GM19240 (cell line): ENCODE results near the gene PLBD1.

Experiments used
- DNase-seq: peaks from one replicate; pipeline ENCODE4 v3.0.0; 2011; ENCODE audit warnings: low spot score; ENCODE audit not compliant: insufficient read length

The PLBD1 gene

GRCh38 chr12:14570231-14570630 is 2.5 kb upstream of the PLBD1 start:
- DNase-seq = no peak

GRCh38 chr12:14564336-14564959 is 3.2 kb downstream of the PLBD1 start:
- DNase-seq = no peak

GRCh38 chr12:14563046-14563445 is 4.6 kb downstream of the PLBD1 start:
- DNase-seq = no peak

GRCh38 chr12:14562279-14562678 is 5.4 kb downstream of the PLBD1 start:
- DNase-seq = no peak

GRCh38 chr12:14561677-14562238 is 5.9 kb downstream of the PLBD1 start:
- no peak for DNase-seq

GRCh38 chr12:14560904-14561574 is 6.6 kb downstream of the PLBD1 start:
- no peak for DNase-seq

GRCh38 chr12:14558473-14558959 is 9.2 kb downstream of the PLBD1 start:
- DNase-seq = no peak

- no peak for DNase-seq
Observed at GRCh38 chr12:14557966-14558365, 9.7 kb downstream of the PLBD1 start.

GRCh38 chr12:14554281-14555007 is 13.2 kb downstream of the PLBD1 start:
- DNase-seq = no peak

- DNase-seq = no peak
Observed at GRCh38 chr12:14548609-14549008, 19.1 kb downstream of the PLBD1 start.

- DNase-seq = no peak
Observed at GRCh38 chr12:14547571-14547970, 20.1 kb downstream of the PLBD1 start.

- DNase-seq = no peak
Observed at GRCh38 chr12:14545144-14546124, 22.2 kb downstream of the PLBD1 start.

GRCh38 chr12:14540801-14541462 is 26.8 kb downstream of the PLBD1 start:
- no peak for DNase-seq

GRCh38 chr12:14537088-14537487 is 30.6 kb downstream of the PLBD1 start:
- DNase-seq = no peak

GRCh38 chr12:14532152-14532551 is 35.5 kb downstream of the PLBD1 start:
- no peak for DNase-seq

- no peak for DNase-seq
Observed at GRCh38 chr12:14525964-14526363, 41.7 kb downstream of the PLBD1 start.

- DNase-seq = no peak
Observed at GRCh38 chr12:14521822-14522221, 45.9 kb downstream of the PLBD1 start.

- no peak for DNase-seq
Observed at GRCh38 chr12:14514946-14515345, 52.7 kb downstream of the PLBD1 start.

GRCh38 chr12:14514154-14514842 is 53.4 kb downstream of the PLBD1 start:
- no peak for DNase-seq

- DNase-seq = no peak
Observed at GRCh38 chr12:14510574-14510973, 57.1 kb downstream of the PLBD1 start.
